NCI-H2196 treated with DMSO at 0.1 percent for 48 hours (cell line): ENCODE results near the gene SERPINE1.

Experiments used
- DNase-seq: peaks from one replicate; lab custom pipeline; 2025; ENCODE audit not compliant: unreplicated experiment; lab: John Stamatoyannopoulos, UW

SERPINE1 gene

GRCh38 chr7:101186194-101186593 lies 59.3 kb downstream of the SERPINE1 start:
- DNase-seq, result no peak

DNA sequence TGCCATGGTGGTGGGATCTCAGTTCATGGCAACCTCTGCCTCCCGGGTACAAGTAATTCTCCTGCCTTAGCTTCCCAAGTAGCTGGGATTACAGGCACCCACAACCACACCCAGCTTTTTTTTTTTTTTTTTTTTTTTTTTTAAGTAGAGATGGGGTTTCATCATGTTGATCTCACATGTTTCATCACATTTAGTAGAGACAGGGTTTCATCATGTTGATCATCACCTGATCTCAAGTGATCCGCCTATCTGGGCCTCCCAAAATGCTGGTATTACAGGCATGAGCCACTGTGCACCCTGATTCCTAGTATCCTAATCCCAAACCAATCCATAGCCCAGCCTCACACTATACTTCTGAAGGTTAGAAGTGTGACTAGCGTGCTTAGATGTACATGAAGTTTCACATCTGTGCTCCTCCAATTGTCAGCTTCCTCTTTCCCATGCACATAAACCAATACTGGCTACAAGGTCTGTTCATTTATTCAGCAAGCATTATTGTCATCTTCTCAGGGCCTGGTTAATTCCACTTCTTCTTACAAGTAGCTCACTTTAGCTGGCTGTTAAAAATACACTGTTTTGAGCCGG lies 60.0 kb downstream of the SERPINE1 start:
- no peak for DNase-seq
